ENCODE data around the gene KCNG1.

Gene KCNG1

DNA sequence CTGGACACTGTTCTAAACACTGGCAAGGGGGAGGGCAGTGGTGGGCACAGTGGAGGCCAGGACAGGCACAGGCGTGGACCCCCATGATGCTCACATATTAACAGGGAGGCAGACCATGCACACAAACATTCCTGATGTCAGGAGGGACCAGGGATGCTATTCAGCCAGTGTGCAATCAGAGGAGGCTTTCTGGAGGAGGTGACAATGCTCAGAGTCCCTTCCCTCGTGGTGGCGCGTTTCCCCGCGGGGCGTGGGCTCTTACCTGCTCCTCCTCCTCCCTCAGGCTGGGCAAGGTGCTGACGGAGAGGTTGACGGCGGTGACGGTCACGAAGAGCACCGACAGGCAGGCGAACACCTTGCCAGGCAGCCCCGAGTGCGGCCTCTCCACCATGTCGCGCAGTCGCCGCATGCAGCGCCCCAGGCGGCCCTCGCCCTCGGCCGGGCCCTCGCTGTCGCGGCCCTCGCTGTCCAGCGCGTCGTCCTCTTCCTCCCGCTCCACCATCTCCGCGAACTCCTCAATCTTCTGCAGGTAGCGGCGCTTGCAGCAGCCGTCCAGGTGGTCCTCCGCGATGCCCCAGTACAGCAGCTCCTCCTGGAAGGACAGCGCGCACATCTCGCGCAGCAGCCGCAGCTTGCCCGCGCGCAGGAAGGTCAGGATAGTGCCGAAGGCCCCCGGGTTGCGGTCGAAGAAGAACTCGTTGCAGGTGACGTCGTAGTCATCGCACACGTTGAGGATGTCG is 13.4 kb downstream of the KCNG1 start:
- H2AFZ ChIP-seq (ENCODE audit: low read length), result no peak overlapping the region
- H3K4me1 ChIP-seq (ENCODE audit: insufficient read depth, low read length, severe bottlenecking), result no peaks in the 10 kb centered on the region
- H3K9me2 ChIP-seq (ENCODE audit: low read depth, low read length), result no peaks in the 10 kb centered on the region
- no peaks in the 10 kb centered on the region for H3F3A ChIP-seq (ENCODE audit: insufficient read depth, low read length)
- no peak overlapping the region for H3K9ac ChIP-seq (ENCODE audit: low read length)
- H3K36me3 ChIP-seq (ENCODE audit: insufficient read depth, low read length), result no peaks in the 10 kb centered on the region
- no peaks in the 10 kb centered on the region for H3K27me3 ChIP-seq (ENCODE audit: insufficient read depth, low read length)
- H3K79me2 ChIP-seq (ENCODE audit: insufficient read depth, low read length), result no peaks in the 10 kb centered on the region
- H3K4me3 ChIP-seq (ENCODE audit: low read depth, low read length, poor library complexity, severe bottlenecking), result no peak overlapping the region
- H4K20me1 ChIP-seq (ENCODE audit: insufficient read depth, low read length), result no peaks in the 10 kb centered on the region
- no peak for TF ChIP-seq CTCF (IDR thresholded peaks at IDR 0.05; ENCODE audit: low read length)
- no peak for TF ChIP-seq EZH2 (IDR thresholded peaks at IDR 0.05; ENCODE audit: borderline replicate concordance, low read length)
- H3K4me2 ChIP-seq (ENCODE audit: low read length), result no peak overlapping the region
- no peak overlapping the region for H3K27ac ChIP-seq (ENCODE audit: low read depth, low read length, poor library complexity, severe bottlenecking)
- H3K9me3 ChIP-seq (ENCODE audit: low read length), result no peaks in the 10 kb centered on the region

DNA sequence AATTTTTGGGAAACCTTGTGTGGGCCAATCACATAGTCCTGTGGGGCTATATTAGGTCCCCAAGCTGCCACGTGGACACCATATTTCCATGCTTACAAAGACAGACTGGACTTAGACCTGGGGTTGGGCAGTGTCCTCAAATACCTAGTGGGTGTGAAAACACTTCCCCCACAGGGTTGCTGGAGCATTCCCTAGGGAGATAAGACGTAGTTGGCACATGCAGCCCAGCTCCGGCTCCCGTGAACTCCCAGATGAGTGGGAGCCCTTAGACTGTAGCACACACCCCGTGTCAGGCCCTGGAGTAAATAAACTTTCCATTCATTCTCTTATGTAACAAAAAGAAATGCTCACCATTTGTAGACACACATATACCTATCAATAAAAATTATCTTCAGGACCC is 14.2 kb downstream of the KCNG1 start:
- H3K9me2 ChIP-seq (ENCODE audit: low read depth, low read length), result no peaks in the 10 kb centered on the region
- no peaks in the 10 kb centered on the region for H3K9me3 ChIP-seq (ENCODE audit: low read length)
- no peaks in the 10 kb centered on the region for H4K20me1 ChIP-seq (ENCODE audit: insufficient read depth, low read length)
- no peaks in the 10 kb centered on the region for H3K79me2 ChIP-seq (ENCODE audit: insufficient read depth, low read length)
- H3K4me2 ChIP-seq (ENCODE audit: low read length), result no peak overlapping the region
- H3K27me3 ChIP-seq (ENCODE audit: insufficient read depth, low read length), result no peaks in the 10 kb centered on the region
- no peak overlapping the region for H2AFZ ChIP-seq (ENCODE audit: low read length)
- no peak for TF ChIP-seq CTCF (IDR thresholded peaks at IDR 0.05; ENCODE audit: low read length)
- TF ChIP-seq EZH2 (IDR thresholded peaks at IDR 0.05; ENCODE audit: borderline replicate concordance, low read length), result no peak
- H3F3A ChIP-seq (ENCODE audit: insufficient read depth, low read length), result no peaks in the 10 kb centered on the region
- no peak overlapping the region for H3K9ac ChIP-seq (ENCODE audit: low read length)
- no peaks in the 10 kb centered on the region for H3K4me1 ChIP-seq (ENCODE audit: insufficient read depth, low read length, severe bottlenecking)
- H3K4me3 ChIP-seq (ENCODE audit: low read depth, low read length, poor library complexity, severe bottlenecking), result no peak overlapping the region
- no peak overlapping the region for H3K27ac ChIP-seq (ENCODE audit: low read depth, low read length, poor library complexity, severe bottlenecking)
- no peaks in the 10 kb centered on the region for H3K36me3 ChIP-seq (ENCODE audit: insufficient read depth, low read length)

- Histone ChIP-seq H3K9ac (ENCODE audit: low read length) (no peak overlapping the region), H3K9me3 (ENCODE audit: low read length) (no peaks in the 10 kb centered on the region), H3K4me3 (ENCODE audit: low read depth, low read length, poor library complexity, severe bottlenecking) (no peak overlapping the region), H4K20me1 (ENCODE audit: insufficient read depth, low read length) (no peaks in the 10 kb centered on the region), H3K4me1 (ENCODE audit: insufficient read depth, low read length, severe bottlenecking) (no peaks in the 10 kb centered on the region), H3F3A (ENCODE audit: insufficient read depth, low read length) (no peaks in the 10 kb centered on the region), H2AFZ (ENCODE audit: low read length) (no peak overlapping the region), H3K27me3 (ENCODE audit: insufficient read depth, low read length) (0 out of 2 replicates have a peak, but pooled peaks cover 6% of the 10 kb centered on the region), H3K79me2 (ENCODE audit: insufficient read depth, low read length) (no peaks in the 10 kb centered on the region), H3K9me2 (ENCODE audit: low read depth, low read length) (no peaks in the 10 kb centered on the region), H3K4me2 (ENCODE audit: low read length) (no peak overlapping the region), H3K36me3 (ENCODE audit: insufficient read depth, low read length) (no peaks in the 10 kb centered on the region), H3K27ac (ENCODE audit: low read depth, low read length, poor library complexity, severe bottlenecking) (no peak overlapping the region)
- TF ChIP-seq EZH2 (IDR thresholded peaks at IDR 0.05; ENCODE audit: borderline replicate concordance, low read length) (no peak), CTCF (IDR thresholded peaks at IDR 0.05; ENCODE audit: low read length) (no peak)
These were observed 17.7 kb downstream of the KCNG1 start for GRCh38 chr20:51005214-51005613.
